NCI-H1105 treated with DMSO at 0.1 percent for 48 hours (cell line): ENCODE measurements around the gene TAT.
"Not testable (repeated sequence)": the region's sequence is repeated elsewhere in the genome, so short reads cannot be mapped to it uniquely, and the experiment has no call there.

ENCODE experiments used
- DNase-seq: peaks from one replicate; lab custom pipeline; 2025; lab: John Stamatoyannopoulos, UW

Gene TAT

GRCh38 chr16:71584543-71585317 is 7.8 kb upstream of the TAT start:
- no peak for DNase-seq

DNA sequence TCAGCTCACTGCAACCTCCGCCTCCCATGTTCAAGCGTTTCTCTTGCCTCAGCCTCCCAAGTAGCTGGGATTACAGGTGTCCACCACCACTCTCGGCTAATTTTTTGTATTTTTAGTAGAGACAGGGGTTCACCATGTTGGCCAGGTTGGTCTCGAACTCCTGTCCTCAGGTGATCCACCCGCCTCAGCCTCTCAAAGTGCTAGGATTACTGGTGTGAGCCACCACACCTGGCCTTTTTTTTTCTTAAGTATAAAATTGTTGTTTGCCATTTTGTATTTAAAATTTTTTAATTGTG is 5.6 kb upstream of the TAT start:
- DNase-seq = not testable (repeated sequence)

- no peak for DNase-seq
Measured at GRCh38 chr16:71574702-71575101, 2.2 kb downstream of the TAT start.

GRCh38 chr16:71573387-71574094 is 3.4 kb downstream of the TAT start:
- DNase-seq = no peak

DNA sequence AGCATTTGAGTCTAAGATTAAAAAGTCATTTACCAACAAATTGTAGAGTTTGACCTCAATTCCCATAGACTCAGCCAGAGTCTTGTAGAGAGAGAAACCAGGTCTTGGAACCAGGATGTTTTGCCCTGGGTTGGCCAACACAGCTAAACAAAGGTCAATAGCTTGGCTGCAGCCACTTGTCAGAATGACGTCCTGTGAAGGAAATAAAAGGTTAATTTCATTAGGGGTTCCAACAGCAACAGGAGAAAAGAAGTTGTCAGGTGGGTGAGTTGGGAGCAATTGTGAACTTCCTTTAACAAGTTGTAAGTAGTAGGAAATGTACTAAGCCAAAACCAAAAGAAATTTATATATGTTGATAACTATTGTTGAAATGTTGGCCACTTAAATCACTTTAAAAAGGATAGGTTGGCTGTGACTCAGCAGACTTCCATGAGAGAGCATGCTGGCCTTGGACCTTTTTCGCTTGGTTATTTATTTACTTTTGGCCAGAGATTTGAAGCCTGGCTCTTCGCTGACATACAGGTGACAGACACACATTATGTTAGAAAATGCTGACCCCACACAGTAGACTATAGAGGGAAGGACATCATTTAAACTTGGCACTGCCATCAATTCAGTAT is 4.3 kb downstream of the TAT start:
- DNase-seq = no peak

DNA sequence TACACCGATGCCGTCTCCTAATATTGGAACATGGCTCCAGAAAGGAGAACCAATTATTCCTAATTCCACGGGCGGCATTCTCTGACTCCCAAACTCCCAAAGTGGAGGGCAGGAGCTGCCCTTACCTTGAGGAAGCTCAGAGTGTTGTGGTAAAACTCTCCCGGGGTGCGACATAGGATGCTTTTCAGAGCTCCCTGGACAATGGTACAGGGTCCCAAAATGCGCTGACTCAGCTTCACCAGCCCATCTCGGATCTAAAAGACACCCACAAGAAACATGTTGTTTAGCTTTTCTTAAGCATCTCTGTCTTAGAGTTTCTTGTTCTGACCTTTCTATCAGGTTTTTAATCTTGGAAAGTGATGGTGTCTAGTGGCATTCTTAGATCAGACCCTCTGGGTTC is 6.7 kb downstream of the TAT start:
- no peak for DNase-seq

- DNase-seq = no peak
Measured at GRCh38 chr16:71569621-71570020, 7.3 kb downstream of the TAT start.

DNA sequence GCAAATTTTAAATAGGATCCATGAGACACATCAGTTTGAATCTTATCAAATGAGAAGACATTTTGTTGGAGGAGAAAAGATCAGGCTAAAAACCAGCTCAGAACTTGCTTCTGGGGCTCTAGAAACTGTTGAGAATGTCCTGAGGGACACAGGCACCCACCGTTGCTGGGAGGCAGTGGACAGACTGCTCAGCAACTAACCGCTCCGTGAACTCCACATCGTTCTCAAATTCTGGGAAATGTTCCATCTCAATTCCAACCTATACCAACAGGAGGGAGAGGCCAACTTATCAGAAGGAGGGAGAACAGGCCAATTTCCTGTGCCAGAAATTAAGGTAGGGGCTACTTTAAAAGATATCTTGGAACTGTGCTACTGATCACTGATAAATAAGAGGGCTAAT is 8.3 kb downstream of the TAT start:
- no peak for DNase-seq

- DNase-seq = no peak
Measured at GRCh38 chr16:71567931-71568330, 9.0 kb downstream of the TAT start.

DNA sequence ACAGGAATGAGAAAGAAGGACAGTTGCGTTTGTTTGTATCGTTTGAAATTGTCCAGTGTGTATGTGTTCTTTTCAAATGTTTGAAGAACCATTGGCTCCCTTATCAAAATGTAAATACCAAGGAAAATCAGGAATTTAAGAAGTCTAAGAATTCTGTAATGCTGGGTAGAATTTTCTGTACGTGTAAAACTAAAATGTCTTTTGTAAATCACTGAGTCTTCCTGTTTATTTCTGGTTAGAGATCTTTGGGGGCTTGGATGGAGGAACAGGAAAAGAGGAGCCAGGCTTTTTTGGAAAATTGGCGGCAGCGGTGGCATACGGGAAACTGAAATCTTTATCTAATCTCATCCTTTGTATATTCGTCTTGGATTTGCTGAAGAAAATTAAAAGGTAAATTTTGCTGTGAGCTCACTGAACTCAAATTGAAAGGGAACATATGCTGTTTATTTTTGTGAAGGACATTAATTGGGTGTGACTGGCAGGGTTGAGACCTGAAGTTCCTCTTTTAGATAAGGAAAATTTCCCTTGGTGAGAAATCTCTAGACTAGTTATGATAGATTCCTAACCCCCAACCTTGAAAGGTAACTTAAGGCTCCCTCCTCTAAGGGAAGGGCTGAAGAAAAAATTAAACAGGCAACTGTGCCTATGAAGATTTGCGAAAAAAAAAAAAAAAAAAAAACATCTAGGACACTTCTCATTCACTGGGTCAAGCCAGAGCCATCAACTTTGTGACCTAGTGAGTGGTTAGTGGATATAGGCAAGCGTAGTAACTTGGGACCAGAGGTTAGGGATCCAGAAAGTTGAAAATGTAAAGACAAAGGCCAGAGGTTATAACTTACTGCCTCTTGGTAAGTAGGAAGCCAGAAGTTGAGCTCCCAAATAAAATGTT is 10.8 kb downstream of the TAT start:
- DNase-seq = no peak

DNA sequence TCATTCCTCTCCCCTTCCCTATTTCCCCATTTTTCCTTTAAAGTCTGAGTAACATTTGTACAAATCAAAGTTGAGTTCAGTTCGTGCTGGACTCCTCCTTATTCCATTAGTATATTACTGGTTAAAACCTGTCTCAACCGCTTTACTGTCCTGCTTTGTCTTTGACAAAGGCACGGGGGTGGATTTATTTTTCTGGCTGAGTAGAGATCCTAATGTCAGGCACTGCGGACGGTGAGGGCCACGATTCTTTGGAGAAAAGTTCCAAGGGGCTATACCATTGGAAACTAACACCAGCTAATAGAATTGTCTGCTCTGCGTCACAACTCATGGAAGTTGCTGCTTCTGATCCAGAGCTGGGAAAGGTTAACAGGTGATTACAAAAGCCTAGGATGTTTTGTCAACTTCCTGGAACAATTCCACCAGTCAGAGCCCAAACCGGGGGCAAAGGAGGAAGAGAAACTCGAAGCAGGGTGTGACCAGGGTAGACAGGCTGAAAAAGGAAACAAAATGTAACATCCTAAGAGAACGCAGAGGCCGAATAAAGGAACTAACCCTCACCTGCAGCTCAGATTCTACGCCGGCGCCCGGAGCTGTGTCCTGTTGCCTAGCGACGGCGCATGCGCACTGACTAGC is 12.4 kb downstream of the TAT start:
- no peak for DNase-seq

DNA sequence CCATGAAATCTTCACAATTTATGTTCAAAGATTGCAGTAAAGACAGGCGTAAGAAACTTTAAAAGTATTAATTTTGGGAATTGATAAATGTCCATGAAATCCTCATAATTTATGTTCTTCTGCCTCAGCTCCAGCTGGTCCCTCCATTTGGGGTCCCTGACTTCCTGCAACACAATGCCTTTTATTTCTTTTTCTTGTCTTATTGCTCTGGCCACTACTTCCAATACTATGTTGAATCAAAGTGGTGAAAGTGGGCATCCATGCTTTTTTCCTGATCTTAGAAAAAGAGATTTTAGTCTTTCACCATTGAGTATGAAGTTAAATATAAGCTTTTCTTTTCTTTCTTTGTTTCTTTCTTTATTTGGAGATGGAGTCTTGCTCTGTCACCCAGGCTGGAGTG is 14.3 kb downstream of the TAT start:
- DNase-seq = no peak

DNA sequence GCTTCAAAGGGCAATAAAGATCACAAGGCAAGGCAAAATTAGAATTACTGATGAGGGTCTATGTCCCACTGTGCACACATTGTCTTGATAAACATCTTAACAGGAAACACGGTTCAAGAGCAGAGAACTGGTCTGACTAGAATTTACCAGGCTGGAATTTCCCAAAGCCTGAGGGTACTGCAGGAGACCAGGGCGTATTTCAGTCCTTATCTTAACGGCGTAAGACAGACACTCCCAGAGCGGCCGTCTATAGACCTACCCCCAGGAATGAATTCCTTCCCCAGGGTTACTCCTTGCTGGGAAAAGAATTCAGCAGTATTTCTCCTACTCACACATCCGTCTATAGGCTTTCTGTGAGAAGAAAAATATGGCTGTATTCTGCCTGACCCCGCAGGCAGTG is 15.0 kb downstream of the TAT start:
- DNase-seq = not testable (repeated sequence)

DNA sequence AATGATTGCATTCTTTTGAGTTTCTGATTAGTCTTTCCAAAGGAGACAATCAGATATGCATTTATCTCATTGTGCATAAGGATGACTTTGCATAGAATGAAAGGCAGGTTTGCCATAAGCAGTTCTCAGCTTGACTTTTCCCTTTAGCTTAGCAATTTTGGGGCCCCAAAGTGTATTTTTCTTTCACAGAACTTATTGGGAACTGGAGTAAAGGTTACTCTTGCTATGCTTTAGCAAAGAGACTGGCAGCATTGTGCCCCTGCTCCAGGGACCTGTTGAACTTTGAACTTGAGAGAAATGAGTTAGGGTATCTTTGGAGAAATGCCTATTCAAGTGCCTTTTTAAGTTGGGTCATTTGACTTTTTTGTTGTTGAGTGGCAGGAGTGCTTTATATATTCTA is 17.0 kb downstream of the TAT start:
- DNase-seq = no peak

DNA sequence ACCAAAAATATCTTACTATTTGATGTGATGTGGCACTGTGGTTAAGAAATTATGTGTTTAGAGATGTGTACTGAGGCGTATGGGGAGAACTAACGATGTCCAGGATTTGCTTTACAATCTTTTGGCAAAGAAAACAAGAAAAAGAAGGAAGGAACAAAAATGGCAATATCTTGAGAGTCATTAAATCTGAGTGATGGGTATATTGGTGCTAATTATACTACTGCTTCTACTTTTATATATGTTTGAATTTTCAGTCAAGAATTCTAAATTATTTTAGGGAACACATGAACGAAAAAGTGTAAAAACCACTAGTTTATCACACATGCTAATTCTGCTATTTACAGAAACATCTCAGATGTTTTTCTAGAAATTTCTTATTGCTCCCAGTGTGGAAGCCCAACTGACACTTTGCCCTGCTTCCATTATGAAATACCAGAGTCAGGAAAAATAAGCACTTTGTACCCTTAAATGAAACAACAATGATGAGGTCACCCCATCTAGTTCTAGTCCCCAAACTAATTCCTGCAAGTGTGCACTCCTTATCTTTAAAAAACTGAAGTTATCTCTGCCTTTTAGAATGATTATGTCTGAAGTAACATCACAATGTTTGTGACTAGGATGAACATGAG is 18.8 kb downstream of the TAT start:
- DNase-seq = no peak

GRCh38 chr16:71557299-71557698 is 19.6 kb downstream of the TAT start:
- DNase-seq = no peak

DNA sequence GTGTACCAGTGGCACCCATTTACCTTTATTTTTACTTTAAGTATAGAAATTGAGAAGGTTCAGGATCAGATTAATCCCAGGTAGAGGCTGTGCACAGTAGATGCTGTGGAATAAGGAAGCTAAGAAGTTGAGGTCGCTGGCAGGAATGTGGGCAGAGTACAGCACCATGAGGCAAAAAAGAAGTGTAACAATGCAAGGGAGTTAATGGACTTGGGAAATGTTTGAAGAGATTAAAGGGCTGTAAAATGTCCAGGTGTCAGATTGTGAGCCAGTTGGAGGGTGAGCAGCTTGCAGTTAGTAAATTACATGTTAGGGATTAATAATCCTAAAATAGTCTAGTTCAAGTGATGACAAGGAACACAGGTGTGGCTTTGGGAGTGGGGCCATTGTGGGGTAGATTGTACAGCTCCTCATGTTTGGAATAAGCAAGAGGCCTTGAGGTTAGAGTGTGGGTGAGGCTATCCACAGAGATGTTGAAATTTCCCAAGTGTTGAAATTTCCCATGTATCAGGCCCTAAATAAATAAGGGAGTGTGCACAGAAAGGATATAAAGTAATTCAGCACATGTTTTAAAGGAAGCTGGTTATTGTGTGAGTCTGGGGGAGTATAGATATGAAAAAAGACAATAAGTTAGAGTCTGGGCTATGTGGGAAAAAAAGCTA is 21.5 kb downstream of the TAT start:
- no peak for DNase-seq

GRCh38 chr16:71552698-71553503 is 24.0 kb downstream of the TAT start:
- no peak for DNase-seq

GRCh38 chr16:71547168-71547567 is 29.7 kb downstream of the TAT start:
- DNase-seq = no peak

DNA sequence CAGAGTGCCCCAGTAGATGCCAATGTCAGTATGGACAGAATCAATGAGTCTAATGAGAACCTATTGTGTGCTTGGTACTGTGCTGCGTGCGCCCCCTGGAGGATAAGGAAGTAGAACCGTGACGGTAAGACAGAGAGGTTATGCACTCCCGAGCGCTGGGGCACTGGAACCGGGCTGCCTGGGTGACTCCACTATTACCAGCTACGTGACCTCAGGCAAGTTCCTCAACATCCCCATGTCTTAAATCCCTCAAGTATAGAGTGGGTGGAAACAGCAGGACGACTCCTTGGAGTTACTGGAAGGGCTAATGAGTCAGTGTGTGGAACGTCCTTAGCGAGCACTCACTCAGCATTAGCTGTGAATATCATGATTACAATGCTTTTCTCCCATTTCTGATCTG is 34.5 kb downstream of the TAT start:
- DNase-seq = no peak
